Posterior vena cava (tissue), 2 donors: ENCODE results near the gene MAN1C1. TPM values are rescaled to one million over a fixed set of nuclear protein-coding genes. Genes with fewer than 3 reads are reported as not detected.
"Not testable (repeated sequence)": the region's sequence is repeated elsewhere in the genome, so short reads cannot be mapped to it uniquely, and the experiment has no call there.

Experiments
- DNase-seq: peaks from one replicate; pipeline ENCODE4 v3.0.0-alpha.2; 2020; ENCODE audit warnings: low spot score
- intact Hi-C, 2 donors: fragments of 100-400 bp; cut with DNase I; formaldehyde crosslinking; loops; one replicate each; pipeline versions ENCODE4 v1.14.1 to v1.14.2; 2022 to 2023
- total RNA-seq, 2 donors: library from RNA; stranded (reverse); fragmentation: NEBNext Ultra II Directional; extraction: Animal tissue kit (Norgen Biotek cat#: 25700); gene quantifications; one replicate each; pipeline ENCODE4 v1.2.1, GENCODE V29; 2021
- donor health status: DM: yes; HTN: yes; CAD: no.
- donor health status: DM: yes; HTN: yes; CAD: no.

The MAN1C1 gene
- total RNA-seq, 2 donors from 2014 or later: 15.0 to 29.4 TPM

DNA sequence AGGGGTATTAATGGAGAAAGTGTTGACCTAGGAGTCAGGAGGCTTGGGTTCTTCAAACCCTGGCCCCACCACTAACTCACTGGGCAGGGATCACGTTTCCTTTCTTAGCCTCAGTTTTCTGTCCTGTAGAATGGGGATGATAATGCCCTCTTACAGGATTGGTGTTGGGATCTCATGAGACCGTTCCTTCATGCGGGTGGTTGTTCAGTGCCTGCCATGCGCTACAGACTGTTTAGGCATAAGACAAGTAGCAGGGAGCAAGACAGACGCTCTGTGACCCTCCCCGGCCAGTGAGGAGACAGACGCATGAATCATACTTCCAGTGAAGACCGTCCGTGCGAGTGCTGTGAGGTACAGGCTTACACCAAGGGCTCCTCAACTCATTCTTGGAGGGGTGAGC is 81.7 kb downstream of the MAN1C1 start:
- intact Hi-C loops: loop anchor here in 1 of 2 donors (10.0 kb wide), 1 partner anchor 97 kb away; no protein-coding TSS in a partner anchor

DNA sequence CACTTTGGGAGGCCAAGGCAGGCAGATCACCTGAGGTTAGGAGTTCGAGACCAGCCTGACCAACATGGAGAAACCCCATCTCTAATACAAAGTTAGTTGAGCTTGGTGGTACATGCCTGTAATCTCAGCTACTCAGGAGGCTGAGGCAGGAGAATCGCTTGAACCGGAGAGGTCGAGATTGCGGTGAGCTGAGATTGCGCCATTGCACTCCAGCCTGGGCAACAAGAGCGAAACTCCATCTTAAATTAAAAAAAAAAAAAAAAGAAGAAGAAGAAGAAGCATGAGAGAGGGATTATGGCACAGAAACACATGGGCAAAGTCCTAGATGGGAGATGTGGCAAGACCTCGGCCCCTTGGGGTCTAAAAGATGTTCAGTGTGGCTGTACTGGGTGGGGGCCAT is 82.5 kb downstream of the MAN1C1 start:
- DNase-seq: not testable (repeated sequence)
- intact Hi-C loops: loop anchor here in 1 of 2 donors (10.0 kb wide), 1 partner anchor 96 kb away; no protein-coding TSS in a partner anchor

More for the DNA sequence above, 81.7 kb downstream of the MAN1C1 start:
- no peak for DNase-seq

GRCh38 chr1:25699500-25700143 is 83.0 kb downstream of the MAN1C1 start:
- intact Hi-C loops: loop anchor here (10.0 kb wide), 2 partner anchors 95 to 985 kb away; no protein-coding TSS in a partner anchor
- no peak for DNase-seq

DNA sequence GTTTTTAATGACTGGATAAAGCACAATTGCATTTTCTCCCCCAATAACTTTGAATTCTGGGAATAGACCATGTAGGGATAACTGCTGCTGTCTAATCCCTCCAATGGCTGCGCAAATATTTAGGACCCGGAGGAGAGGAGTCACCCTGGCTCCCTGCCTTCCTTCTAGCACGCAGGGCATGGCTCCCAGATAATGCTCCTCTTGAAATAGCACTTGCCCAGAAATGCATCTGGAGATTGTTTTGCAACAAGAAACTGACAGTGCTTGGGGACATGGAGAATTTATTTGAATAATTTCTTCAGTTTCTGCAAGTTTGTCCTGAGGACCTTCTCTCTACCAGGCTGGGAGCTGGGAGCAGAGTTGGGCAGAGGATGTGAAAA is 83.5 kb downstream of the MAN1C1 start:
- intact Hi-C loops: loop anchor here in 1 of 2 donors (10.0 kb wide), 1 partner anchor 985 kb away; no protein-coding TSS in a partner anchor

GRCh38 chr1:25700626-25701025 is 84.0 kb downstream of the MAN1C1 start:
- intact Hi-C loops: loop anchor here in 1 of 2 donors (10.0 kb wide), 1 partner anchor 986 kb away; no protein-coding TSS in a partner anchor
- peak; percentile 79 for DNase-seq

More for the DNA sequence above, 83.5 kb downstream of the MAN1C1 start:
- DNase-seq: peak; percentile 91

- DNase-seq: peak; percentile 40
- intact Hi-C loops: loop anchor here in 1 of 2 donors (10.0 kb wide), 1 partner anchor 986 kb away; no protein-coding TSS in a partner anchor
These were observed 84.6 kb downstream of the MAN1C1 start for GRCh38 chr1:25701030-25701785.

GRCh38 chr1:25702101-25702775 is 85.6 kb downstream of the MAN1C1 start:
- peak; percentile 56 for DNase-seq
- intact Hi-C loops: loop anchor here in 1 of 2 donors (10.0 kb wide), 1 partner anchor 987 kb away; no protein-coding TSS in a partner anchor

GRCh38 chr1:25703041-25703440 is 86.5 kb downstream of the MAN1C1 start:
- DNase-seq: peak; percentile 64
- intact Hi-C loops: loop anchor here in 1 of 2 donors (10.0 kb wide), 1 partner anchor 988 kb away; no protein-coding TSS in a partner anchor

DNA sequence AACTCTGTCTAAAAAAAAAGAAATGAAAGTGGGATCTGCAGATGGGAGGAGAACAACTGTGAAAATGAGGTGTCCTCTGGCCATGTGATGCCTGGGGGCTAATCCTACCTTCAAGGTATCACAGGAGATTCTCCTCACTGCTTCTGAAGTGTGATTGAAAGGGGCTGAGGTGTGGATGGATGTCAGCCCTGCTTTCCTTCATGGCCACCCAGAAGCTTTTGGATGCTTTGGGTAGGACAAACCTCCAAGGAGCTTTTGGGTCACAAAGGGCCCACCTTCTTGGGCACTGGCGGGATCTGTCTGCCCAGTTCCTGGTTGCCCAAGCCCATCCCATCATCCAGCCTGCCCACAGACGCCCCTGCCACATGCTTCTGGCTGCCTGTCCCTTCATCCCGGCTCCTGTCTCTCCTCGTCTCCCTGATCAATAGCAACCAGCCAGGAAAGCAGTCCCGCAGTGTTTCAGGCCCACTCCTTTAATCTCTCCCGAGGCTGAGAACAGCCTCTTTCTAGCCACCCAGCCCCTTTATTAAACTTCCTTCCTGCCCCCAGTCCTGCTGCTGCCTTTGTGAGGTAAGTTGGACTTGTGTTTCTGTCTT is 87.2 kb downstream of the MAN1C1 start:
- intact Hi-C loops: loop anchor here in 1 of 2 donors (10.0 kb wide), 1 partner anchor 989 kb away; no protein-coding TSS in a partner anchor
- peak; percentile 68 for DNase-seq

- intact Hi-C loops: loop anchor here in 1 of 2 donors (10.0 kb wide), 1 partner anchor 989 kb away; no protein-coding TSS in a partner anchor
- DNase-seq: peak; percentile 73
These were observed 87.7 kb downstream of the MAN1C1 start for GRCh38 chr1:25704267-25704691.

DNA sequence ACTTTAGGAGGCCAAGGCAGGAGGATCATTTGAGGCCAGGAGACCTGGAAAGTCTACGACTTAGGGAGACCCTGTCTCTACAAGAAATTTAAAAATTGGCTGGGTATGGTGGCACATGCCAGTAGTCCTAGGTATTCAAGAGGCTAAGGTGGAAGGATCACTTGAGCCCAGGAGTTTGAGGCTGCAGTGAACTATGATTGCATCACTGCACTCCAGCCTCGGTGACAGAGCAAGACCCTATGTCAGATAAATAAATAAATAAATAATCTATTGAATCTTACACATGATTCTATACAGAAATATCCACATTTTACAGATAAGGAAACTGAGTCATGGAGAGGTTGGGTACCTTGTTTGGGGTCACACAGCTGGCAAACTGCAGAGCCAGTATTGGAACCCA is 89.1 kb downstream of the MAN1C1 start:
- intact Hi-C loops: loop anchor here (5.0 to 10.0 kb wide), 3 partner anchors 37 to 991 kb away; no protein-coding TSS in a partner anchor
- peak; percentile 23 for DNase-seq

DNA sequence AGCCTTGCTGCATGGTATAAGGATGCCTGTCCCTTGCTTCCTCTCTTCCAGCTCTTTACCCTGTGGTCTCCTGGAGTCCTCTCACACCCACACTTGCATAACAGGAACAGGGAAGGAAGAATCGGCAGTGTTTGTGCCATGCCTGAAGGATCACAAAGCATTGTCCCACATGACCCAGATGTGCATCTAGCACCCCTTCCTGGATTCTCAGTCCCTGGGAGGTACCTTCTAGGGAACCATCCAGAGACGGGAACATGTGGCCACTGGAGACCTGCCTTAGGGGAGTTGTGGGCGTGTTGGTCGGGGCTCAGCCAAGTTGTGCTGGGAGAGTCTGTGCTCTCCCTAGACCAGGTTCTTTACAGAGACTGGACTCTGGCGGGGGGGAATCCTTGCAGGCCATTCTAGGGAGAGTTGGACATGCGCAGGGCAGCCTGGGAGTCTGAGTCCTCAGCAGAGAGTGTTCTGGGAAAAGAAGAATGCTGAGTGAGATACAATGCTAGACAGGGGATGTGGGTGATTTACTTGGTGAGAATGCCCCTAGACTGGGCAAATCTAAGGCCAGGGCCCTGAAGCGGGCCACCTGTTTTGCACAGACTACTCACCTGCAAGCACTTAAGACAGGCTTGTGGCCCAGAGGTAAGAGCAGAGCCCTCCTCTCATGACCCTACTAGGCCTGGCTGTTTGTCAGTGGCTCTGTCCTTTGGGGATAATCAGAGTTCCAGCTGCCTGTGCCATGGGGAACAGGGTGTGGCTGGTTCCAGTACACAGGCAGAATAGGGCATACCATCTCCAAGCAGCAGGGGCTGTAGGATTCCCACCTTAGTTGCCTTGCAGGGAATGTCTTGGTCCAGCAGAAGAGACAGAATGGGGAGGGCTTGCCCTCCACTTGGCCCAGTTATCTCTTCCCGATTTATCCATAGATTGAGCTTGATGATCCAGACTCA is 89.8 kb downstream of the MAN1C1 start:
- intact Hi-C loops: loop anchor here (5.0 to 10.0 kb wide), 3 partner anchors 36 to 992 kb away; no protein-coding TSS in a partner anchor
- peak; percentile 62 for DNase-seq

DNA sequence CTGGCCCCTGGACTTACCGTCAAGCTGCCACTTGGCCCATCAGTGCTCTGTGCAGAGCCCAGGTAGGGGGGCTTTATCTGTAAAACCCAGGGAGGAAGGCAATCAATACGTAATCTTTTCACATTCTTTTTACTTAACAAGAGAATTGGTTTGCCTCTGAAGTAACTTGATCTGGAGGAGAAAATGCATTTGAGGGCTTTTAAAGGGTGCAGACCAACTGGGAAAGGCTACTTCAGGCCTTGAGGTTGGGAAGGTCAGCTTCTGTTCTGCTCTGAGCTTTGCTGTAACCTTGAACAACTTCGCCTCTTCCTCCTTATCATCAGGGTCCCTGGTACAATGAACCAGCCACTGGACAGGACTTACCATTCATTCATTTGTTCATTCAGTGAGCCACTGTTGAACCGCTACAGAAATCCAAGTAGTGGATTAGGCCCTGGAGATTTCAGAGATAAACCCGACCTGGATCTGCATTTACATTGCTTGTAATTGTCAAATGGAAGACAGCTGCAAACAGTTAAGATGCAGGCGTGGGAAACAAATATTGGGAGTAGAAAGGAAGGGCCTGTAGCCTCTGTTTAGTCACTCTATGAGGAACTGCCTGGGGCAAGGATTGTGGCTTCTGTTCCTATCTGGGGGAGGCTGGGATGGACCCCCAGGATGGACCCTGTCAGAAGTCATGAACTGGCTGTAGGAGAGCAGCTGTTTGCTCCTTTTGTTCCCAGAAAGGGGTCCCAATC is 90.9 kb downstream of the MAN1C1 start:
- intact Hi-C loops: loop anchor here (5.0 to 10.0 kb wide), 3 partner anchors 35 to 993 kb away; no protein-coding TSS in a partner anchor
- peak; percentile 11 for DNase-seq

DNA sequence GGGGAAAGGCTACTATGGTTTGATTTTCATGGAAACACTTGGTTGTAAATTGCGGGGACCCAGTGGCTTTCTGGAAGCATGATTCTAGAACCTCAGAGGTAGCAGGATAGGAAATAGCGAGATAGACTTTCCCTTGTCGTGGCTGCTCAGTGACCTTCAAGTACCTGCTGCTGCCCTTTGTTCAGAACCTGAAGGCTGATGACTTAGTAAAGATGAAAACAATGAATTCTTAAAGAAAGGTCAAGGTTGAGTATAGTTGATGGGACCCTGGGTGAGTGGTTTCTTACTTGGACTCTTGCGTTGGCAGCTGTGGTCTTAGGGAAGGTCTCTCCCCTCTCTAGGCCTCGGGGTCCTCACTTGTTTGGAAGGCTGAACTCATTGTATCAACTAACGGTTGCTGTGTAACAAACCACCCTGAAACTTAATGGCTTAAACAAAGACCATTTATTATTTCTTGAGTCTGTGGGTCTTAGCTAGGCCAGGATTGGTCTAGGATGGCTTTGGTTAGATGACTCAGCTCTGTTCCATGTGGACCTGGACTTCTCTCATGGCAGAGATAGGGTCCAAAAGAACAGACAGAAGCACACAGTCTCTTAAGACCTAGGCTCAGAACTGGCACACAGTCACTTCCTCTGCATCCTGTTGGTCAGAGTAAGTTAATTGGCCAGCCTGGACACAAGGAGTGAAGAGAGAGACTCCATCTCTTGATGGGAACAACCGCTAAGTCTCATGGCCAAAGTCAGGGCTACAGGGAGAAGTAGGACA is 94.2 kb downstream of the MAN1C1 start:
- intact Hi-C loops: no loop called here
- DNase-seq: peak; percentile 5

GRCh38 chr1:25711555-25712298 is 95.1 kb downstream of the MAN1C1 start:
- peak; percentile 83 for DNase-seq
- intact Hi-C loops: no loop called here
